ENCODE measurements around the gene GATA6. TPM values are rescaled to one million over a fixed set of nuclear protein-coding genes. Genes with fewer than 3 reads are reported as not detected.

The GATA6 gene
- polyA plus RNA-seq, 1 donor (not counting 4 experiments of a cell fraction or from before 2014, with no cell fraction given): 0.37 TPM

- Histone ChIP-seq H3K4me3 (ENCODE audit: control insufficient read depth in 2 of 3, extremely low read depth in 1 of 3, insufficient read depth in 2 of 3, low read depth in 1 of 3, low read length in 3 of 3) (no peak overlapping the region), H3K36me3 (ENCODE audit: control insufficient read depth in 2 of 2, extremely low read depth in 1 of 2, insufficient read depth in 2 of 2, low read length in 2 of 2) (no peaks in the 10 kb centered on the region), H3K27ac (ENCODE audit: control insufficient read depth, insufficient read depth, low read length) (no peak overlapping the region), H3K9me1 (ENCODE audit: control insufficient read depth, extremely low read depth, insufficient read depth, low read length) (no peaks in the 10 kb centered on the region), H3K9me3 (ENCODE audit: control insufficient read depth, low read depth, low read length) (no peaks in the 10 kb centered on the region), H3K9ac (ENCODE audit: control insufficient read depth, extremely low read depth, insufficient read depth, low read length) (no peak overlapping the region), H3K79me2 (ENCODE audit: control insufficient read depth, insufficient read depth, low read length) (no peaks in the 10 kb centered on the region), H2AFZ (ENCODE audit: control insufficient read depth, low read length) (no peak overlapping the region), H3K27me3 (ENCODE audit: control insufficient read depth, extremely low read depth, insufficient read depth, low read length) (peaks cover 9% of the 10 kb centered on the region), H3K4me1 (ENCODE audit: control insufficient read depth, extremely low read depth, insufficient read depth, low read length) (peaks cover 9% of the 10 kb centered on the region), H3K4me2 (ENCODE audit: control insufficient read depth, extremely low read depth, insufficient read depth, low read depth, low read length) (no peak overlapping the region), H4K20me1 (ENCODE audit: control insufficient read depth, extremely low read depth, insufficient read depth, low read length) (no peaks in the 10 kb centered on the region)
- dilution Hi-C loops (cut with MboI; ENCODE audit: extremely low pct_ligation_motif_present, low sequenced_read_pairs): no loop called here
- FAIRE-seq (no peak), DNase-seq (ENCODE audit: low read depth, low spot score) (no peak)
- TF ChIP-seq, protein P1, sequence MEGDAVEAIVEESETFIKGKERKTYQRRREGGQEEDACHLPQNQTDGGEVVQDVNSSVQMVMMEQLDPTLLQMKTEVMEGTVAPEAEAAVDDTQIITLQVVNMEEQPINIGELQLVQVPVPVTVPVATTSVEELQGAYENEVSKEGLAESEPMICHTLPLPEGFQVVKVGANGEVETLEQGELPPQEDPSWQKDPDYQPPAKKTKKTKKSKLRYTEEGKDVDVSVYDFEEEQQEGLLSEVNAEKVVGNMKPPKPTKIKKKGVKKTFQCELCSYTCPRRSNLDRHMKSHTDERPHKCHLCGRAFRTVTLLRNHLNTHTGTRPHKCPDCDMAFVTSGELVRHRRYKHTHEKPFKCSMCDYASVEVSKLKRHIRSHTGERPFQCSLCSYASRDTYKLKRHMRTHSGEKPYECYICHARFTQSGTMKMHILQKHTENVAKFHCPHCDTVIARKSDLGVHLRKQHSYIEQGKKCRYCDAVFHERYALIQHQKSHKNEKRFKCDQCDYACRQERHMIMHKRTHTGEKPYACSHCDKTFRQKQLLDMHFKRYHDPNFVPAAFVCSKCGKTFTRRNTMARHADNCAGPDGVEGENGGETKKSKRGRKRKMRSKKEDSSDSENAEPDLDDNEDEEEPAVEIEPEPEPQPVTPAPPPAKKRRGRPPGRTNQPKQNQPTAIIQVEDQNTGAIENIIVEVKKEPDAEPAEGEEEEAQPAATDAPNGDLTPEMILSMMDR (optimal IDR thresholded peaks at IDR 0.05 in 1 of 3, IDR thresholded peaks at IDR 0.05 in 1 of 3, conservative IDR thresholded peaks at IDR 0.05 in 1 of 3; ENCODE audit: extremely low read depth in 1 of 3, insufficient read depth in 2 of 3, low read length in 3 of 3): no peak
- no peak for TF ChIP-seq EZH2 (IDR thresholded peaks at IDR 0.05; ENCODE audit: low read length)
Observed at GRCh38 chr18:22228976-22229375, 59.6 kb downstream of the GATA6 start.

DNA sequence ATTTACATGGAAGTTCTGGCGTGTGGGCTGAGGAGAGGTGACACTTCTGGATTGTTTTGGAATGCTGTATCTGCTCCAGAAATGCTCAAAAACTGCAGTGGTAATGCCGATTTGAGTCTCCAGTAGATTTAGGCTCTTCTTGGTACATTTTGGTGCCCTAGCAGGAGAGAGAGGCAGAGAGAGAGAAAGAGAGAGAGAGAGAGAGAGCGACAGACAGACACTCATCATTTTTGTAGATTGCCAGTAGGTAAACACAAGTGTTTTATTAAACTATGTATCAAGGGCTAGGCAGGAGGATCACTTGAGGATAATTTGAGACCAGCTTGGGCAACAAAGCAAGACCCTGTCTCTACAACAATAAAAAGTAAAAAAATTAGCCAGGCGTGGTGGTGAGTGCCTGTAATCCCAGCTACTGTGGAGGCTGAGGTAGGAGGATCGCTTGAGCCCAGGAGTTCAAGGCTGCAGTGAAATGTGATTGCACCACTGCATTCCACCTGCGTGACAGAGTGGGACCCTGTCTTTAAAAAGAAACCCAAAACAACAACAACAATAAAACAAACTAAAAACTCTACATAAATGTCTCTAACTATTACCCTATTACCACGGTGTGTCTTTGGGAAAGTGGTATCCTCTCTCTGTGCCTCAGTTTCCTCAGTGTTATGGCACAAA, 60.2 kb downstream of the GATA6 start:
- dilution Hi-C loops (cut with MboI; ENCODE audit: extremely low pct_ligation_motif_present, low sequenced_read_pairs): no loop called here
- TF ChIP-seq, protein P1 (optimal IDR thresholded peaks at IDR 0.05 in 1 of 3, IDR thresholded peaks at IDR 0.05 in 1 of 3, conservative IDR thresholded peaks at IDR 0.05 in 1 of 3; ENCODE audit: extremely low read depth in 1 of 3, insufficient read depth in 2 of 3, low read length in 3 of 3): no peak
- TF ChIP-seq EZH2 (IDR thresholded peaks at IDR 0.05; ENCODE audit: low read length): no peak

More for the DNA sequence above, 60.2 kb downstream of the GATA6 start:
- Histone ChIP-seq H3K4me3 (ENCODE audit: control insufficient read depth in 2 of 3, extremely low read depth in 1 of 3, insufficient read depth in 2 of 3, low read depth in 1 of 3, low read length in 3 of 3) (no peak overlapping the region), H3K9me1 (ENCODE audit: control insufficient read depth, extremely low read depth, insufficient read depth, low read length) (no peaks in the 10 kb centered on the region), H3K27ac (ENCODE audit: control insufficient read depth, insufficient read depth, low read length) (no peak overlapping the region), H3K9me3 (ENCODE audit: control insufficient read depth, low read depth, low read length) (no peaks in the 10 kb centered on the region), H3K4me2 (ENCODE audit: control insufficient read depth, extremely low read depth, insufficient read depth, low read depth, low read length) (no peak overlapping the region), H3K4me1 (ENCODE audit: control insufficient read depth, extremely low read depth, insufficient read depth, low read length) (peaks cover 5% of the 10 kb centered on the region), H3K36me3 (ENCODE audit: control insufficient read depth in 2 of 2, extremely low read depth in 1 of 2, insufficient read depth in 2 of 2, low read length in 2 of 2) (no peaks in the 10 kb centered on the region), H4K20me1 (ENCODE audit: control insufficient read depth, extremely low read depth, insufficient read depth, low read length) (no peaks in the 10 kb centered on the region), H3K79me2 (ENCODE audit: control insufficient read depth, insufficient read depth, low read length) (no peaks in the 10 kb centered on the region), H3K9ac (ENCODE audit: control insufficient read depth, extremely low read depth, insufficient read depth, low read length) (no peak overlapping the region), H3K27me3 (ENCODE audit: control insufficient read depth, extremely low read depth, insufficient read depth, low read length) (peaks cover 9% of the 10 kb centered on the region), H2AFZ (ENCODE audit: control insufficient read depth, low read length) (no peak overlapping the region)
- DNase-seq (ENCODE audit: low read depth, low spot score): no peak
- FAIRE-seq: no peak

All from keratinocyte (primary cell).